Renal cortex interstitium (tissue), 11 donors: ENCODE results near the gene MEG3. TPM values are rescaled to one million over a fixed set of nuclear protein-coding genes. Genes with fewer than 3 reads are reported as not detected.

Experiments used
- DNase-seq, 11 donors: peaks; one replicate each; pipeline ENCODE4 v3.0.0-alpha.2; 2013; ENCODE audit warnings: low read depth in 9 of 11, low spot score in 4 of 11; ENCODE audit errors: extremely low read depth in 1 of 11
- polyA plus RNA-seq, 3 donors: library from polyadenylated mRNA; unstranded; fragments of 120-200 nt; gene quantifications; one replicate each; pipeline ENCODE4 v1.2.1, GENCODE V29; 2013; ENCODE audit not compliant: insufficient read length in 3 of 3

MEG3 gene
- polyA plus RNA-seq, 3 donors, result 138 to 309 (median 144) TPM

- no peak for DNase-seq
Observed at GRCh38 chr14:100868621-100869370, 42.9 kb downstream of the MEG3 start.

- DNase-seq, result no peak
Observed at GRCh38 chr14:100871234-100872186, 45.6 kb downstream of the MEG3 start.

GRCh38 chr14:100872259-100873095 is 46.6 kb downstream of the MEG3 start:
- DNase-seq, result no peak

GRCh38 chr14:100873096-100873482 is 47.2 kb downstream of the MEG3 start:
- DNase-seq, result no peak

GRCh38 chr14:100874051-100874410 is 48.1 kb downstream of the MEG3 start:
- DNase-seq, result no peak

GRCh38 chr14:100874411-100875091 is 48.6 kb downstream of the MEG3 start:
- DNase-seq, result no peak

- DNase-seq, result no peak
Observed at GRCh38 chr14:100875126-100875525, 49.2 kb downstream of the MEG3 start.

- no peak for DNase-seq
Observed at GRCh38 chr14:100875861-100876590, 50.1 kb downstream of the MEG3 start.

- no peak for DNase-seq
Observed at GRCh38 chr14:100878271-100879146, 52.6 kb downstream of the MEG3 start.

GRCh38 chr14:100879194-100879593 is 53.3 kb downstream of the MEG3 start:
- DNase-seq, result no peak

GRCh38 chr14:100879782-100880181 is 53.9 kb downstream of the MEG3 start:
- DNase-seq, result no peak

GRCh38 chr14:100880271-100881101 is 54.6 kb downstream of the MEG3 start:
- DNase-seq, result no peak

- no peak for DNase-seq
Observed at GRCh38 chr14:100881211-100882025, 55.5 kb downstream of the MEG3 start.

- no peak for DNase-seq
Observed at GRCh38 chr14:100882026-100882967, 56.4 kb downstream of the MEG3 start.
